NK-92 (cell line): Measurements from ENCODE around the gene PDZD7.
"Not testable (repeated sequence)": the region's sequence is repeated elsewhere in the genome, so short reads cannot be mapped to it uniquely, and the experiment has no call there.

Source experiments
- DNase-seq: peaks from one replicate; lab custom pipeline; 2025; ENCODE audit not compliant: unreplicated experiment; lab: John Stamatoyannopoulos, UW

The PDZD7 gene

GRCh38 chr10:100985336-100985735 lies 45.6 kb downstream of the PDZD7 start:
- no peak for DNase-seq

- no peak for DNase-seq
These were observed 46.2 kb downstream of the PDZD7 start for GRCh38 chr10:100984672-100985177.

DNA sequence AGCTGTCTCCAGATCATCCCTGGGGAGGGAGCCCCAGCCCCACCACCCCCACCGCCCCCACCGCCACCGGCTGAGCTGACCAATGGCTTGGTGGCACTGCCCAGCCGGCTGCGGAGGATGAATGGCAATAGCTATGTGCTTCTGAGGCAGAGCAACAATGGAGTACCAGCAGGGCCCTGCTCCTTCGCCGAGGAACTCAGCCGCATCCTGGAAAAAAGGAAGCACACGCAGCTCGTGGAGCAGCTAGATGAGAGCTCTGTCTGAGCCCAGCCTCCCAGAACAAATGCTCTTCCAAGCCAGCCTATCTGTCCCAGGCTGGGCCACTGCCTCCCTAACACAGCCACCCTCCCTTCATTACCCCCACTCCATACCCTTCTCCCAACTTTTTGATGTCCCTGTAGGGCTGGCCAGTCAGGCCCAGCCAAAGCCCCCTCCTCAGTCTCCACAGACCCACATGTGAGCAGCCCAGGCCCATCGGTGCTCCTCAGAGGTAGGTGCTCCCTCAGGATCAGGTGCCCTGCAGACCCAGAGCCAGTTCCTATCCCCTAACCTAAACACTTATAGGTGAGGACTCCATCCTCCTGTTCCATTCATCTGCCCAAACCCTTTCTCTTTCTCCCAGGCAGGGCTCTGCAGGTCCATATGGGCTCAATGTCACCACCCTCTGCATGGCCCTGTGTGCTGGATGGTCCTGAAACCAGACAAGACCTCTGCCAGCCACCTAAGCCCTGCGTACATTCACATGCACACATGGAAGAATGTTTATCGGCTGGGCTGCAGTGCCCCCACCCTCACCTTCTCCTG lies 46.9 kb downstream of the PDZD7 start:
- no peak for DNase-seq

DNA sequence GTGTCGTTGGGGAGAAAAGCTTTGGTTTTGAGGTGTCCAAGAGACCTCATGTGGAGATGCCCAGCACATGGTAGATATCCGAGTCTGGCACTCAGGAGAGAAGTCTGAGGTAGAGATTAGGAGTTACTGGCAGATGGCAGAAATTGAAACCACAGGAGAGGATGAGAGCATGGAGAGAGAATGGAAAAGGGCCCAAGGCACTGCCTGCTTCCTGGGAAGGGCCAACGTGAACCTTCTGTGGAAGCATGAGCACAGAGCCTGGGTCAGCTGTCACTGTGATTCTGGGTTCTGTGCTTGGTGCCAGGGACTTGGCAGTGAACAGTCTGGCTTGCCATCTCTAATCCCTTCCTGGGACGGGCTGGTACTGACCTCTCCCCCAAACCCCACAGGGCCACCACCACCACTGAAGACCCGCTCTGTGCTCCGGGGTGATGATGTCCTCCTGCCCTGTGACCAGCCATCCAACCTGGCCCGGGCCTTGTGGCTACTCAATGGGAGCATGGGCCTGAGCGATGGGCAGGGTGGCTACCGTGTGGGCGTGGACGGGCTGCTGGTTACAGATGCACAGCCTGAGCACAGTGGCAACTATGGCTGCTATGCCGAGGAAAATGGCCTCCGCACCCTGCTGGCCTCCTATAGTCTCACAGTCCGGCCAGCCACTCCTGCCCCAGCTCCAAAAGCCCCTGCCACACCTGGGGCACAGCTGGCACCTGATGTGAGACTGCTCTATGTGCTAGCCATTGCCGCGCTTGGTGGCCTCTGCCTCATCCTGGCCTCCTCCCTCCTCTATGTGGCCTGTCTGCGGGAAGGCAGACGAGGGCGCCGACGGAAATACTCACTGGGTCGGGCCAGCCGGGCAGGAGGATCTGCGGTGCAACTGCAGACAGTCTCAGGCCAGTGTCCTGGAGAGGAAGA lies 47.8 kb downstream of the PDZD7 start:
- no peak for DNase-seq

DNA sequence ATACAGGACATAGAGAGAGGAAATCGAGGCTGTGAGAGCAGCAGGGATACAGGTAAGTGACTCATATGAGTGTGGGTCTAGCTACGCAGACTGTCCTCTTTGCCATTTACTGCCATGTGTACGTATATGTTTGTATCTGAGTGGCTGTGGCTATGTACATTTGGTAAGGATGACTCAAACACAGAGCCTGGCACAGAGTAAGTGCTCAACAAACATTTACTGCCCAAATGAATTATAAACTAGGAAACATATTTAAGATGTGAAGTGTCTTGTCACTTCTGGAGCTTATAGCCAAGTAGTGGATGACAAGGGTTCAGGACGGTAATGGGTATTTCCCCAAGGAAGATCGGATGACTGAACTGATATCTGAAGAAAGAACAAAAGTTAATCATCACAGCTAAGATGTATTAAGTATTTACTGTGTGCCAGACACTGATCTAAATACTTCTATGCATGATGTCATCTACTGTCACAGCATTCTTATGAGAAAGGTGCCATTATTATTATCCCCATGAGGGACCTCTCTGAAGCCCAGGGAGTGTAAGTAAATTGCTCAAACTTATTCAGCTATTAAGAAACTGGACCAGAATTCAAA lies 49.7 kb downstream of the PDZD7 start:
- DNase-seq: no peak

DNA sequence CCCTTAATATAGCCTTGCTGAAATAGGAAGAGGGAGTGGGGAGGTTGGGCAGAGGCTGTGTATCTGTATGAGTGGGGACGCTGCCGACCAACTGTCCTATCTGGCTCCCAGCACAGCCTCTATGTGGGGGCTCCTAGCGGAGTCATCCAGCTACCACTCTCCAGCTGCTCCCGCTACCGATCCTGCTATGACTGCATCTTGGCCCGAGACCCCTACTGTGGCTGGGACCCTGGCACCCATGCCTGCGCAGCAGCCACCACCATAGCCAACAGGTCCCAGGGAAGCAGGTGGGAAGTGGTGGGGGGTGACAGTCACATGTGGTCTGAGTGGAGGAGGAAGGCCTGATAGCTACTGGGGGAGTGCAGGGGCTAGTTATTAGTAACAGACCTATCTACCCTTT lies 50.2 kb downstream of the PDZD7 start:
- no peak for DNase-seq

DNA sequence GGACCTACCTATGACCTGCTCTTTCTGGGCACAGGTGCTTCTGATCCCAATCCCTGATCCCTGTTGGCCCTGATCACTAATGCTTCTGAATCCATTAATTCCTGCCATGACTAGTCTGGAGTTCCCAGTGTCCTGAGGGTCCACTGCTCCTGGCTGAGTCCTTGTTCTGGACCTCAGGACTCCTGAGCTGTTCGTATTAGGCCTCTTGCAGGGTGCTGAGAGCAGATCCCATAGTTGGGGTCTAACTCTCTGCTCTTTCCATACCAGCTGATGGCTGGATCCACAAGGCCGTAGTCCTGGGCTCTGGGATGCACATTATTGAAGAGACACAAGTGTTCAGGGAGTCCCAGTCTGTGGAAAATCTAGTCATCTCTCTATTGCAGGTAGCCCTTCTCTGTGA lies 50.6 kb downstream of the PDZD7 start:
- no peak for DNase-seq

DNA sequence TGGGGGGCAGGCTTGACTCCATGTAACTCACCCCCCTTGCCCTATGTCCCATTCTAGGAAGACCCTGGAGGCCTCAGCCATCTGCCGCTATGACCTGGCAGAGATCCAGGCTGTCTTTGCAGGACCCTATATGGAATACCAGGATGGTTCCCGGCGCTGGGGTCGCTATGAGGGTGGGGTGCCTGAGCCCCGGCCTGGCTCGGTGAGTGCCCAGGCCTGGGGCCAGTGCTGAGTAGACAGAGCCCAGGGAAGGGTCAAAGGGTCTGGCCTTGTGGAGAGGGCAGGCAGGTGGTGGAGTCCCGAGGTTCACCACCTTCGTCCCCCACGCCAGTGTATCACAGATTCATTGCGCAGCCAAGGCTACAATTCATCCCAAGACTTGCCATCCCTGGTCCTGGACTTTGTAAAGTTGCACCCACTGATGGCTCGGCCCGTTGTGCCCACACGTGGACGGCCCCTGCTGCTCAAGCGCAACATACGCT lies 51.1 kb downstream of the PDZD7 start:
- DNase-seq: no peak

DNA sequence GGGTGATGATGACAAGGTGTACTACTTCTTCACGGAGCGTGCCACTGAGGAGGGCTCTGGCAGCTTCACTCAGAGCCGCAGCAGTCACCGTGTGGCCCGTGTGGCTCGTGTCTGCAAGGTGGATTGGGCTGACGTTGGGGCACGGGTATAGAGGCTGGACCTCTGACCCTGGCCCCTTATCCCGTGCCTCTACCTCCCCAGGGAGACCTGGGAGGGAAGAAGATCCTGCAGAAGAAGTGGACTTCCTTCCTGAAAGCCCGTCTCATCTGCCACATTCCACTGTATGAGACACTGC lies 52.1 kb downstream of the PDZD7 start:
- no peak for DNase-seq

- DNase-seq: no peak
These were observed 52.6 kb downstream of the PDZD7 start for GRCh38 chr10:100978121-100978900.

DNA sequence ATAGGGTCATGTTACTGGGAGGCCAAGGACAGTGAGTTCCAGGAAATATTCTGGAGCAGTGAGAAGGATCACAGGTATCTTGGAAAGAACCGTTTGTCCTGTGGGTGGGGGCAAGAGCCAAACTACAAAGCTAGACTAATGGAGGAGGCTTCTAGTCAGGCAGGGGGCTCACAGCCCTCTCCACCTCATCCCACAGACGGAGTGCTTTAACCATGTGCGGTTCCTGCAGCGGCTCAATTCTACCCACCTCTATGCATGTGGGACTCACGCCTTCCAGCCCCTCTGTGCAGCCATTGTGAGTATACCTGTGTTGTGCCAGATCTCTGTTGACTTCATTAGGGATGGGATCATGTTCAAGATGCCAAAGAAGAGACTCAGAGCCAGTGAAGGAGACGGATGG lies 53.5 kb downstream of the PDZD7 start:
- DNase-seq: no peak

DNA sequence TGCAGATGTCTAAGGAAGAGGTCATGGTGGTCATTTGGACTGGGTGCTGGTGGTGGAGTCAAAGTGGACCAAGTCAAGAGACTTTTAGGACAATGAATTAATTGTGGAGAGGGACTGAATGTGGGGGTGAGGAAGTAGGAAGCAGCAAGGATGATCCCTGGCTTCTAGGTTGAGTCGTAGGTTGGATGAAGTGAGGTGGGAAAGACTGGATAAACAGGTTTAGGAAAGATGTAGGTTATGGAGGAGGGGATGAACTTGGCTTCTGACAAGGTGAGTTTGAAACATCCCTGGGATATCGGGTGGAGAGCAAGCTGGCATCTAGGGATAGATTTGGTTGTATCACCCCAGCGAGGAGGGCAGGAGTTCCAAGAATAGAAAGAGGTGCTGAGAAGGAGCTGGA lies 54.0 kb downstream of the PDZD7 start:
- DNase-seq: no peak

DNA sequence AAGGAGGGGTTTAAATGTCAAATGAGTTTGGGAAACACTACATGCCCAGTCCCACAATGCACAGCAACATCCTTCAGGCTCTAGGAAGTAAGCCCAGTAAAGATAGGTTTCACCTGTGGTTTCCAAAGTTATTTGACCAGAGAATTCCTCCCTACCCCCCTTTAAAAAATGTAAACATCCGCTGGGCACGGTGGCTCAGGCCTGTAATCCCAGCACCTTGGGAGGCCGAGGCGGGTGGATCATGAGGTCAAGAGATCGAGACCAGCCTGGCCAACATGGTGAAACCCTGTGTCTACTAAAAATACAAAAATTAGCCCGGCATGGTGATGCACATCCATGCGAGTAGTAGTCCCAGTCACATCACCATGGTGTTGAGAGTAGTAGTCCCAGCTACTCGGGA lies 55.5 kb downstream of the PDZD7 start:
- not testable (repeated sequence) for DNase-seq

DNA sequence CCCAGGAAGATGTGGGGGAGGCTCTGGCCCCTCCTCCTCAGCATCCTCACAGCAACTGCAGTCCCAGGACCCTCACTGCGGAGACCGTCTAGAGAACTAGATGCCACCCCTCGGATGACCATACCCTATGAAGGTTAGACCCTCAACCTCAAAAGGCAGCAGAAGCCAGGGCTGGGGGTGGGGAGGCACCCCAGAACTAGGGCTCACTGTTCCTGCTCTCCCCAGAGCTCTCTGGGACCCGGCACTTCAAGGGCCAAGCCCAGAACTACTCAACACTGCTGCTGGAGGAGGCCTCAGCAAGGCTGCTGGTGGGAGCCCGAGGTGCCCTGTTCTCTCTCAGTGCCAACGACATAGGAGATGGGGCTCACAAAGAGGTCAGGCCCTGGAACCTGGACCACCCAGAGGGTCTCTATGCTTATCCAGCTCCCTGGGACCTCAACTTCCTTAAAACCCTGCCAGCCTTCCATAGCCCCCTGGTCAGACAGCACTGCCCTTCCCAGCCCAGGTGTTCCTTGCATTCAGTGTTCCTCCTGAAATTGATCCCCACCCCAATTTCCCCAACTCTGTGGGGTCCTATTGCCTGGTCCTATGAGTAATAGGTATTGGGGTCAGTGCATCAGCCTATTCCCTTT lies 57.9 kb downstream of the PDZD7 start:
- DNase-seq: no peak

GRCh38 chr10:100972115-100972903 lies 58.6 kb downstream of the PDZD7 start:
- no peak for DNase-seq

DNA sequence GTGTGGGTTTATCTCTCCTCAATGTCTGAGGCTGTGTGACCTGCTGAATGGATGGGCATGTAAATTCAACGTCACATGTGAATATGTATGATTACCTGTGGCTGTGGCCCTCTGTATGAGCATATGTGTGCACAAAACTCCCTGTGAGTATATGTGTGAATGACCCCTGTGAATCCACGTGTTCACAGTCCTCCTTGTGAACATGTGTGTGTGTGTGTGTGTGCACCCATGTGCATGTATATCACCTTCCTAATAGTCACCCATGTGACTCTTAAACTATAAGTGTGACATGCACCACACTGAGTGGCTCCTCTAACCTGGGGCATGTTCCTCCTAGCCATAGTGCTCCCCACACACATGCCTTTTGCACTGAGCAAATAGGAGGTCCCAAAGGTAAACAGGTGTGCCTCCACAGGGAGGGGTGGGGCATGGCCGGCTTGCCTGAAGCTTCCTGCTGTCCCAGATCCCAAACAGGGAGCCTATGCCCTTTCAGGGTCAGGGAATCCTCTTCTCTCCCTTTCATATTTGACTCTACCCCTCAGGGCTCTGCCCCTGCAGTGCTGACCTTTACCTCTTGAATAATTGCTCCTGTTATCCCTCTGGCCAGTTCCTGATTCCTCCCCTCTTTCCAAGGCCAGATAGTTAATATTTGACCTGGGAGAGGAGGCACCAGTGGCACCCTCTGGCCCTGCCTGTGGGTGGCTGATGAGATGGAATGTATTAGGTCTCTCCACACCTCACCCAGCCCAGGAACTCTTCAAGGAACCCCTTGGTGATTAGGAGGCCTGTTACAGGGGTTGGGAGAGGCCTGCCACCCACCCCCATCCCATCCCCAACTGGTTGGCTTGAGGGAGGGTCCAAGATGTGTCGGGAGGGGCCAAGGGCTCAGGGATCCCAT lies 59.8 kb downstream of the PDZD7 start:
- no peak for DNase-seq

DNA sequence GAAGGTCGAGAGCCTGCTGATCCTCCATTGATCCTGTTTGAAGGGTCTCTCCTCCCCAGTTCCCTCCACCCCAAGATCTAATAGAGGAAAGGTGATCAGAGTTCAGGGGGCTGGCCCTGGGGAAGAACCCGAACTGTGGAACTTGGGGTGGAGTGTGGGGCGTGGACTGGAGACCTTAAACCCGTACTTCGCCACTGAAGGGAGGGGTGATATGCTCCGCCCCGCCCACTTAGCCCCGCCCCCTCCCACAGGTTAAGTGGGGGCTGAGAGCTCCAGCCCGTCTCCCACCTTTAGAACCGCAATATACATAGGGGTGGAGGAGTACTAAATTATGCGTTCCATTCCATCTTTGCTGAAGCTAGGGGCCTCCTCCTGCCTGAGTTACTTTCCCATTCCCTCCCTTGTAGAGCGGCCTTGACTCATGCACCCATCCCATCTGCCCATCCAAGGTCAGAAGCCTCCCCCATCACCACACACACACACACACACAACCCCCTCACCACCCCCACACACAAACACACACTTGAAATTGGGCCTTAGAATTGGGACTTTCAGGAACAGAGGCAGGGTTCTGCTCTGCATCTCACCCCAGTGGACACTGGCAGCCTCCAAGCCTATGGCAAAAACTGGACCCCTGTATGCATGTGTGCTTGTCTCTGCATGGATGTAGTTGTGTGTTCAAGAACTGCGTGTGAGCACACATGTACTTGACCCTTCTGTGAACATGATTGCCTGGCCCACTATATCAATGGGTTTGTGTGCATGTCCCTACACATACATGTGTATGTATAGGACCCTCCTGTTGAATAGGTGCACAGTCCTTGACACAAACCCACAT lies 60.6 kb downstream of the PDZD7 start:
- no peak for DNase-seq
